K562 (cell line): ENCODE data around the gene ABHD18. TPM values are rescaled to one million over a fixed set of nuclear protein-coding genes. Genes with fewer than 3 reads are reported as not detected.
A peak's percentile ranks its signal among the peaks of the same experiment; 100 is the strongest.

Experiments
- BCL6 ChIP-seq: fragments of 250-450 bp; sonication (Bioruptor Pico); IDR thresholded peaks from 2 replicates; pipeline ENCODE4 v1.4.0; 2020
- BRD9 ChIP-seq: fragments of 450-650 bp; IDR thresholded peaks from 2 replicates; pipeline ENCODE4 v1.6.1; 2018; ENCODE audit warnings: low read depth; ENCODE audit not compliant: partially characterized antibody
- COPS2 ChIP-seq: fragments of 450-650 bp; conservative IDR thresholded peaks from 2 replicates; pipeline ENCODE4 v1.6.1; 2016; ENCODE audit warnings: mild to moderate bottlenecking, moderate library complexity
- CTBP1 ChIP-seq: fragments of 450-650 bp; IDR thresholded peaks from 2 replicates; pipeline ENCODE4 v1.6.1; 2016; ENCODE audit warnings: borderline replicate concordance
- DACH1 ChIP-seq: fragments of 450-650 bp; IDR thresholded peaks from 2 replicates; pipeline ENCODE4 v1.6.1; 2018; ENCODE audit not compliant: partially characterized antibody
- EP400 ChIP-seq: fragments of 450-650 bp; IDR thresholded peaks from 2 replicates; pipeline ENCODE4 v1.6.1; 2017; ENCODE audit warnings: antibody characterized with exemption, mild to moderate bottlenecking, moderate library complexity
- GATAD2B ChIP-seq: fragments of 450-650 bp; IDR thresholded peaks from 2 replicates; pipeline ENCODE4 v1.6.1; 2017; ENCODE audit warnings: mild to moderate bottlenecking, borderline replicate concordance
- GTF3C2 ChIP-seq: IDR thresholded peaks from 3 replicates; pipeline ENCODE4 v1.6.1; 2011; ENCODE audit warnings: borderline replicate concordance, mild to moderate bottlenecking, moderate library complexity; ENCODE audit not compliant: insufficient read length; ENCODE audit errors: extremely low read depth
- NCOA2 ChIP-seq, 2 experiments: fragments of 450-650 bp; IDR thresholded peaks; 2 replicates each; pipeline ENCODE4 v1.6.1; 2018; ENCODE audit warnings: mild to moderate bottlenecking in 2 of 2, moderate library complexity in 1 of 2; ENCODE audit not compliant: partially characterized antibody in 2 of 2
- PATZ1 ChIP-seq: fragments of 250-450 bp; sonication (Bioruptor Pico); IDR thresholded peaks from 2 replicates; pipeline ENCODE4 v1.5.0; 2020; ENCODE audit warnings: mild to moderate bottlenecking, borderline replicate concordance
- PHTF2 ChIP-seq: fragments of 250-450 bp; sonication (Bioruptor Pico); IDR thresholded peaks from 2 replicates; pipeline ENCODE4 v1.5.0; 2021; ENCODE audit warnings: mild to moderate bottlenecking
- PRMT5 ChIP-seq: sonication (generic); formaldehyde crosslinking; IDR thresholded peaks from 2 replicates; pipeline ENCODE4 v1.5.0; 2020; ENCODE audit warnings: missing genetic modification reagents
- PTRF ChIP-seq: fragments of 450-650 bp; IDR thresholded peaks from 2 replicates; pipeline ENCODE4 v1.6.1; 2016; ENCODE audit warnings: mild to moderate bottlenecking, missing genetic modification characterization, missing compliant biosample characterization
- RAD21 ChIP-seq, 2 experiments: fragments of 250-450 bp in 1 of 2; fragments of 450-650 bp in 1 of 2; sonication (Bioruptor Pico) in 1 of 2; formaldehyde crosslinking in 1 of 2; IDR thresholded peaks in 1 of 2; conservative IDR thresholded peaks in 1 of 2; 2 replicates each; pipeline versions ENCODE4 v1.4.0 to v1.8.0; 2020 to 2022; ENCODE audit warnings: mild to moderate bottlenecking in 2 of 2, moderate library complexity in 1 of 2
- SAP30 ChIP-seq: fragments of 200-600 bp; sonication (generic); IDR thresholded peaks from 2 replicates; pipeline ENCODE4 v1.6.1; 2012; ENCODE audit warnings: borderline replicate concordance, low read depth, mild to moderate bottlenecking, moderate library complexity, low read length, control low read depth, inconsistent platforms; ENCODE audit not compliant: insufficient read depth, poor library complexity, severe bottlenecking
- STAT5A ChIP-seq: IDR thresholded peaks from 2 replicates; pipeline ENCODE4 v1.6.1; 2012; ENCODE audit warnings: low read length, inconsistent platforms, borderline replicate concordance
- TAL1 ChIP-seq: fragments of 450-650 bp; IDR thresholded peaks from 2 replicates; pipeline ENCODE4 v1.6.1; 2016; ENCODE audit warnings: mild to moderate bottlenecking
- TCF3 ChIP-seq: sonication (generic); formaldehyde crosslinking; IDR thresholded peaks from 2 replicates; pipeline ENCODE4 v1.4.0; 2020; ENCODE audit warnings: mild to moderate bottlenecking, missing genetic modification reagents
- ZKSCAN8 ChIP-seq: fragments of 200-800 bp; sonication (Bioruptor generic); IDR thresholded peaks from 2 replicates; pipeline ENCODE4 v1.6.1; 2016; ENCODE audit warnings: missing genetic modification characterization, missing compliant biosample characterization
- ZNF444 ChIP-seq: fragments of 250-450 bp; sonication (Bioruptor Pico); IDR thresholded peaks from 2 replicates; pipeline ENCODE4 v1.4.0; 2020; ENCODE audit warnings: mild to moderate bottlenecking, moderate library complexity
- ZNF449 ChIP-seq: fragments of 250-450 bp; sonication (Bioruptor Pico); IDR thresholded peaks from 2 replicates; pipeline ENCODE4 v1.8.0; 2022; ENCODE audit warnings: moderate library complexity, mild to moderate bottlenecking, inconsistent platforms
- ZNF586 ChIP-seq: fragments of 450-650 bp; formaldehyde crosslinking; conservative IDR thresholded peaks from 2 replicates; pipeline ENCODE4 v1.4.0; 2020; ENCODE audit warnings: mild to moderate bottlenecking, moderate library complexity
- ZNF699 ChIP-seq: fragments of 250-450 bp; sonication (Bioruptor Pico); IDR thresholded peaks from 2 replicates; pipeline ENCODE4 v1.8.0; 2021; ENCODE audit warnings: mild to moderate bottlenecking, moderate library complexity; ENCODE audit not compliant: insufficient replicate concordance
- polyA plus RNA-seq, 8 experiments: library from polyadenylated mRNA; depleted of rRNA in 4 of 8; stranded (reverse) in 5 of 8; unstranded in 3 of 8; fragments of >200 nt; fragmentation: Nextera tagmentation in 2 of 8; fragmentation: Illumina TruSeq in 1 of 8; extraction: Ambion mirVana in 2 of 8; extraction: Trizol in 1 of 8; gene quantifications; 2 replicates each; pipeline versions ENCODE4 v1.2.1 to v1.2.3, GENCODE V29; 2011 to 2014; ENCODE audit warnings: inconsistent platforms in 1 of 8, missing spikeins in 1 of 8
- total RNA-seq, 7 experiments: library from RNA; depleted of rRNA in 6 of 7; stranded (reverse); fragments of >200 nt in 6 of 7; fragmentation: Illumina TruSeq in 2 of 7; extraction: Trizol in 2 of 7; gene quantifications; 2 replicates each; pipeline versions ENCODE4 v1.2.1 to v1.2.3, GENCODE V29; 2011 to 2021; ENCODE audit warnings: low replicate concordance in 1 of 7

The ABHD18 gene
- total and polyA plus RNA-seq, 9 of the 15 experiments (the other 6 are each of a cell fraction or from before 2014, with no cell fraction given): 6.1 to 25.0 (median 16.0) TPM

GRCh38 chr4:127965062-127965802 is at the start of gene ABHD18, which contains the start of gene MFSD8 (continued):
- TF ChIP-seq PRMT5 (CRISPR knock-in tag) (no peak), BCL6 (CRISPR knock-in tag) (no peak), TAL1 (no peak), PHTF2 (CRISPR knock-in tag) (no peak), DACH1 (no peak), GTF3C2 (no peak), PTRF (no peak), BRD9 (no peak), PATZ1 (no peak), SAP30 (peak; percentile 18), ZNF586 (CRISPR knock-in tag) (no peak), RAD21 (CRISPR knock-in tag; conservative IDR thresholded peaks at IDR 0.05 in 1 of 2, IDR thresholded peaks at IDR 0.05 in 1 of 2) (peak; percentile 35 to 53), COPS2 (no peak), ZNF444 (CRISPR knock-in tag) (no peak), NCOA2 (IDR thresholded peaks at IDR 0.05; ENCODE audit: partially characterized antibody in 2 of 2) (no peak), EP400 (peak; percentile 86), ZNF449 (CRISPR knock-in tag) (no peak), ZNF699 (CRISPR knock-in tag) (no peak), STAT5A (no peak), TCF3 (CRISPR knock-in tag) (peak; percentile 22; the same call in 1 of the 2 replicates), GATAD2B (no peak), CTBP1 (peak; percentile 97), ZKSCAN8 (CRISPR knock-in tag) (no peak)
